Upper lobe of right lung (tissue), 1 donor: Measurements from ENCODE around the gene TSPEAR. TPM values are rescaled to one million over a fixed set of nuclear protein-coding genes. Genes with fewer than 3 reads are reported as not detected.
"Not testable (repeated sequence)": the region's sequence is repeated elsewhere in the genome, so short reads cannot be mapped to it uniquely, and the experiment has no call there.

Experiments
- ATAC-seq: fragments of 200-7000 bp; cut with Tn5 transposase; one replicate; pipeline ENCODE4 v1.9.1; 2020; ENCODE audit warnings: mild to moderate bottlenecking, moderate library complexity
- DNase-seq: peaks from one replicate; pipeline ENCODE4 v3.0.0-alpha.2; 2020
- H3K27ac ChIP-seq: fragments of 200-600 bp; one replicate; pipeline ENCODE4 v1.8.0; 2022
- H3K27me3 ChIP-seq: fragments of 200-600 bp; one replicate; pipeline ENCODE4 v1.8.0; 2022; ENCODE audit warnings: mild to moderate bottlenecking
- H3K36me3 ChIP-seq: fragments of 200-600 bp; one replicate; pipeline ENCODE4 v1.8.0; 2022
- H3K4me1 ChIP-seq: fragments of 200-600 bp; one replicate; pipeline ENCODE4 v1.8.0; 2022
- H3K4me3 ChIP-seq: fragments of 200-600 bp; one replicate; pipeline ENCODE4 v1.8.0; 2022; ENCODE audit warnings: mild to moderate bottlenecking
- H3K9me3 ChIP-seq: fragments of 200-600 bp; one replicate; pipeline ENCODE4 v1.8.0; 2022
- intact Hi-C: fragments of 100-400 bp; cut with DNase I; formaldehyde crosslinking; loops from one replicate; pipeline ENCODE4 v1.11.0; 2022
- total RNA-seq: library from RNA; stranded (reverse); fragmentation: NEBNext Ultra II Directional; extraction: Animal tissue kit (Norgen Biotek cat#: 25700); gene quantifications from one replicate; pipeline ENCODE4 v1.2.1, GENCODE V29; 2021
- TF ChIP-seq, protein P1 (sequence below): fragments of 200-600 bp; IDR thresholded peaks from one replicate; pipeline ENCODE4 v1.8.0; 2022; ENCODE audit warnings: antibody characterized with exemption
- donor health status: DM: no; HTN: yes; CAD: no; lungs with severe emphysema.

TSPEAR gene
- total RNA-seq, 1 donor from 2014 or later, result 0.23 TPM

DNA sequence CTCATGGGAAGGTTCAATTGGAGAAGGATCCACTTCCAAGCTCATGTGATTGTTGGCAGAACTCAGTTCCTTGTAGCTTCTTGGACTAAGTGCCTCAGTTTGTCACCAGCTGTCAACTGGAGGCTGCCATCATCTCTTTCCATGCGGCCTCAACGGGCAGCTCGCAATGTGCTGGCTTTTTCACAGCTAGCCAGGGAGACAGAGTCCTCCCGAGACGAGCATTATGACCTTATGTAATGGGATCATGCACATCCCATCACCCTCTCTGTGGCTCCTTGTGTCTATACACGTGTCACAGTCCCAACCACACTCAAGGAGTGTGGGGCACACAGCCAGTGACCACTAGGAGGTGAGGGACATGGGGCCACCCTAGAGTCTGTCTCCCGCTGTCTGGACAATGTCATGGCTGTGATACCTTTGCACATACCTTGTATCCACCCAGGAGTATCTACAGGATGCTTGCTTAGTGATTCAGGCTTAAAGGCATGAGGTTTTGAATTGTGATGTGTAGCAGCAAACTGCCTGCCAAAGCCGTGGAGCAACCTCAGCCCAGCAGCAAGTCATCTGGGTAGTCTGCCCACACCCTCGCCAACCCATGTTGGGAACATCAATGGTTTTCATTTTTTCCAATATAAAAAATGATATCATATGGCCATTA, 115.2 kb downstream of the TSPEAR start:
- Histone ChIP-seq H3K4me1 (peaks cover 3% of the 10 kb centered on the region), H3K36me3 (no peaks in the 10 kb centered on the region), H3K27ac (no peak overlapping the region), H3K9me3 (no peaks in the 10 kb centered on the region), H3K4me3 (no peak overlapping the region), H3K27me3 (no peaks in the 10 kb centered on the region)
- ATAC-seq (peak; percentile 33), DNase-seq (no peak)
- TF ChIP-seq, protein P1, sequence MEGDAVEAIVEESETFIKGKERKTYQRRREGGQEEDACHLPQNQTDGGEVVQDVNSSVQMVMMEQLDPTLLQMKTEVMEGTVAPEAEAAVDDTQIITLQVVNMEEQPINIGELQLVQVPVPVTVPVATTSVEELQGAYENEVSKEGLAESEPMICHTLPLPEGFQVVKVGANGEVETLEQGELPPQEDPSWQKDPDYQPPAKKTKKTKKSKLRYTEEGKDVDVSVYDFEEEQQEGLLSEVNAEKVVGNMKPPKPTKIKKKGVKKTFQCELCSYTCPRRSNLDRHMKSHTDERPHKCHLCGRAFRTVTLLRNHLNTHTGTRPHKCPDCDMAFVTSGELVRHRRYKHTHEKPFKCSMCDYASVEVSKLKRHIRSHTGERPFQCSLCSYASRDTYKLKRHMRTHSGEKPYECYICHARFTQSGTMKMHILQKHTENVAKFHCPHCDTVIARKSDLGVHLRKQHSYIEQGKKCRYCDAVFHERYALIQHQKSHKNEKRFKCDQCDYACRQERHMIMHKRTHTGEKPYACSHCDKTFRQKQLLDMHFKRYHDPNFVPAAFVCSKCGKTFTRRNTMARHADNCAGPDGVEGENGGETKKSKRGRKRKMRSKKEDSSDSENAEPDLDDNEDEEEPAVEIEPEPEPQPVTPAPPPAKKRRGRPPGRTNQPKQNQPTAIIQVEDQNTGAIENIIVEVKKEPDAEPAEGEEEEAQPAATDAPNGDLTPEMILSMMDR, result no peak
- intact Hi-C loops, result no loop called here

DNA sequence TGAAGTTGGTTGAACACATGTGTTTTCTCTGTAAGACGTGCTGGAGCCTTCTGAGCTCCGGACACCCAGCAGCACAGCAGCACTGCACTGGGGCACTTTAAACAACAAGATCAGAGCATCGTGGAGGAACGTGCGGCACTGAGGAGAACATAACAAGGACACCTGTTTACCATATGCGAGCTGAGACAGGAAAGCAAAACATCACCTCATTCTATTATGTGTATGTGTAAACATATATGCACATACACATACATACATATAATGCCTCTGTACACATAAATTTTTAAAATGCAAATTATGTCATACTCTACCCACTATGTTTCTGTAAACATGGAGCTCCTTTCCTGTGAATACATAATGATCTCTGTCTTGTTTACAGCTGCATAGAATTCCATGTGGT, 115.8 kb downstream of the TSPEAR start:
- no peaks in the 10 kb centered on the region for H3K9me3 ChIP-seq

DNA sequence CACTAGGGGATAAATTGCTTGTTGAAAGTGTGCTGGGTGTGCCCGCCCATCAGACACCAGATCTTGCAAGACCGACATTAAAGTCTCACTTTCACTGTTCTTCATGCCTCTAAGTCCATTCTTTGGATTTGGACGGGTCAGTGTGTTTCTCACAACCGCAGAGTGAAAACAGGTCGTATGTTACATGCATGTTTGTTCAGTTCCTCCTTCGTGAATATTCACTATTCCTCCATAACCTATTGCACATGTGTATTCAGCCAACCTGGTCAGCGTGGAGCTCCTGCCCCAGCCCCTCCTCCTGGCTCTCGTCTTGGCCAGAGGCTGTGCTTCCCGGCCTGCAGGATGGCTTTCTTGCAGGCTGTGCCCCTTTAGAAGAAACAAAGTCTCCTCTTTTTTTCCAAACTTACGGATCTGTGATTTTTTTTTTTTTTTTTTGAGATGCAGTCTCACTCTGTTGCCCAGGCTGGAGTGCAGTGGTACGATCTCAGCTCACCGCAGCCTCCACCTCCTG, 116.9 kb downstream of the TSPEAR start:
- Histone ChIP-seq H3K36me3 (no peaks in the 10 kb centered on the region), H3K4me1 (peaks cover 3% of the 10 kb centered on the region), H3K9me3 (no peaks in the 10 kb centered on the region), H3K4me3 (no peak overlapping the region), H3K27me3 (no peaks in the 10 kb centered on the region), H3K27ac (no peak overlapping the region)
- ATAC-seq (no peak), DNase-seq (no peak)
- intact Hi-C loops, result no loop called here
- TF ChIP-seq, protein P1, result no peak

More for the DNA sequence above, 115.8 kb downstream of the TSPEAR start:
- ATAC-seq, result no peak
- Histone ChIP-seq H3K4me1 (peaks cover 3% of the 10 kb centered on the region), H3K4me3 (no peak overlapping the region), H3K27ac (no peak overlapping the region), H3K27me3 (no peaks in the 10 kb centered on the region), H3K36me3 (no peaks in the 10 kb centered on the region)
- intact Hi-C loops, result no loop called here
- DNase-seq, result no peak
- TF ChIP-seq, protein P1, result no peak

DNA sequence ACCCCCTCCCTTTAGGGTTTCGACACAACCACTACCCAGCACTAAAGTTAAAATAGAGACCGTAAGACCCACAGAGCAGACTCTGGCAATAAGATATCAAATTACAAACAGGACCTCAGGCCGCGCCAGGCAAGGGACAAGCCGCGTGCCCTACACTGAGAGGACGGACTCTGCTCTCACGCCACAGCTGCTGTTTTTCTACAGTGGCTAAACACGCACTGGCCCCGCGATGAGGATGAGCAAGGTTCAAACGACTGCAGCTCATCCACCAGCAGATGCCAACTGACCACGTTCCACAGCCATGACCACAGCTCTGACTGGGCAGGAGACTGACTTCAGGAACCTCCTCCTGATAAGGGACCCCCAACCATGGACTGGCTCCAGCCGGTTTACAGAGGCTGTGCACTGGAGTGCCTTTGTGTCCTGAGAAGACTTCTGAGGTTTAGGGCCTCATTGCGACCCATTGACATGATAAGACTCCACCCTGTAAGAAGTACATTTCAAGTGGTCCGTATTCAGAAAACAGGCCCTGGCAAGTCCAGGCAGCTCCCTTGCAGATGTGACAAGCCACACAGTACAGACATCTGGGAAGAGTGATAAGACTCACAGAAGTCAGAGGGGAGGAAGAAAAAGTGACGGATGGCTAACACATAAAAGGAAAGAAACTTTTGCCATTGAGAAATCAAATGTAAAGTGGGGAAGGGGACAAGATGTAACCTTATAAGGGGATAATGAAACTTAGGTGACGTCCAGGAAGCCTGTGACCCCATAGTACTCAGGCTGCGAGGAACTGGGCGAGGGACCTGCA, 117.6 kb downstream of the TSPEAR start:
- no peak for ATAC-seq
- no peaks in the 10 kb centered on the region for H3K9me3 ChIP-seq
- no peak overlapping the region for H3K4me3 ChIP-seq
- H3K4me1 ChIP-seq, result peaks cover 3% of the 10 kb centered on the region
- intact Hi-C loops, result no loop called here
- no peaks in the 10 kb centered on the region for H3K27me3 ChIP-seq
- TF ChIP-seq, protein P1, result no peak
- no peaks in the 10 kb centered on the region for H3K36me3 ChIP-seq
- H3K27ac ChIP-seq, result no peak overlapping the region
- peak; percentile 37 for DNase-seq

DNA sequence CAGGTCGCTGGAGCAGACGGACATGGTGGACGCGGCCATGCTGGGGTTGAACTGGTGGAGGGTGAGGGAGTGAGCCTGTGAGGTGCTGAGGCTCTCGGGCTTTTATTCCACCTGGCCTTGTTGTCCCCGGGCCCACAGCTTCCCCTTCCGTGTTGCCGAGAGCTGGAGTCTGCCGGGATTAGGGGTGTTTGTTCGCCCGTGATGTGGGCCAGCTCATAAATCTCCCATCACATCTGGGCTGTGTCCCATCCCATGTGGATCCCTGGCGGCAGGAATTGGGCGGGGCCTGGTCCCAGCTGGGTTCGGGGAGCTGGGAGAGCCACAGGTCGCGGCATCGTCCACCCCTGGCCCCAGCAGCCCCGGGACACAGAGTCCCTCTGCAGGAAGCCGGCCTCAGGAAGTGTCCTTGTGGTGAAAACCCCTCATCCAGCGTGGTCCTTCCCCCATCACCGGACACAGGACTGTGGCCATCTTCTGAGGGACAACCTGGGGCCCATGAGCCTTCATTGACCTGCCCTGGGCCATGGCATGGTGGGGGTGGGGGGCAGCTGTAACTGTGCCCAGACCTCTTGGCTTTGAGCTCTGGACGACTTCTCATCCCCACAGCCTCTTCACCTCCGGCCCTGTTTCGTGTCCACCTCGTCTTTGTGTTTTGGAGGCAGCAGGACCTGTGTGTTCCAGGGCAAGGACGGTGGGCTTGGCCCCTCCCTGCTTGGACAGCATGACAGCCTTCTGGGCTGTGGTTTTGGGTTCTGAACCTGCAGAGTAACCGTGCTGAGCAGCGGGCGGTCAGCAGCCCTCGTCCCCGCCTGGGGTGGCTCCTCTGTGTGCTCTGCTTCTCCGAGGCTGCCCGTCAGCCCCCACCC, 118.7 kb downstream of the TSPEAR start, which contains the start of gene KRTAP10-6:
Gene KRTAP10-6, minus strand, starts transcription at position 60 of the 866 bp plus-strand sequence. Its CDS starts 21 bp downstream, at position 39.
- Histone ChIP-seq H3K27ac (no peak within 1 kb of the TSS), H3K4me3 (no peak within 1 kb of the TSS), H3K36me3 (no peaks in the 10 kb centered on the region), H3K27me3 (no peaks in the 10 kb centered on the region), H3K4me1 (peaks cover 3% of the 10 kb centered on the region), H3K9me3 (no peaks in the 10 kb centered on the region)
- ATAC-seq (no peak), DNase-seq (peak; percentile 61)
- TF ChIP-seq, protein P1, result no peak
- intact Hi-C loops, result no loop called here

DNA sequence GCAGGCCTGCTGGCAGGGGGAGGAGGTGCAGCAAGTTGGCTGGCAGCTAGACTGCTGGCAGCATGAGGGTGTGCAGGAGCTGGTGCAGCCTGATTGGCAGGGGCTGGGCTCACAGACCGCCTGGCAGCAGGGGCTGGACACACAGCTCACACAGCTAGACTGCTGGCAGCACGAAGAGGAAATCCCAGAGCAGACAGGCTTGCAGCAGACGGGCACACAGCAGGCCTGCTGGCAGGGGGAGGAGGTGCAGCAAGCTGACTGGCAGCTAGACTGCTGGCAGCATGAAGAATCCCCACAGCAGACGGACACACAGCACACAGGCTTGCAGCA, 119.6 kb downstream of the TSPEAR start:
- H3K4me3 ChIP-seq, H3K27ac ChIP-seq, intact Hi-C loops, H3K36me3 ChIP-seq, H3K4me1 ChIP-seq, H3K27me3 ChIP-seq, ATAC-seq, H3K9me3 ChIP-seq: not testable (repeated sequence)
- peak; percentile 48 for DNase-seq

DNA sequence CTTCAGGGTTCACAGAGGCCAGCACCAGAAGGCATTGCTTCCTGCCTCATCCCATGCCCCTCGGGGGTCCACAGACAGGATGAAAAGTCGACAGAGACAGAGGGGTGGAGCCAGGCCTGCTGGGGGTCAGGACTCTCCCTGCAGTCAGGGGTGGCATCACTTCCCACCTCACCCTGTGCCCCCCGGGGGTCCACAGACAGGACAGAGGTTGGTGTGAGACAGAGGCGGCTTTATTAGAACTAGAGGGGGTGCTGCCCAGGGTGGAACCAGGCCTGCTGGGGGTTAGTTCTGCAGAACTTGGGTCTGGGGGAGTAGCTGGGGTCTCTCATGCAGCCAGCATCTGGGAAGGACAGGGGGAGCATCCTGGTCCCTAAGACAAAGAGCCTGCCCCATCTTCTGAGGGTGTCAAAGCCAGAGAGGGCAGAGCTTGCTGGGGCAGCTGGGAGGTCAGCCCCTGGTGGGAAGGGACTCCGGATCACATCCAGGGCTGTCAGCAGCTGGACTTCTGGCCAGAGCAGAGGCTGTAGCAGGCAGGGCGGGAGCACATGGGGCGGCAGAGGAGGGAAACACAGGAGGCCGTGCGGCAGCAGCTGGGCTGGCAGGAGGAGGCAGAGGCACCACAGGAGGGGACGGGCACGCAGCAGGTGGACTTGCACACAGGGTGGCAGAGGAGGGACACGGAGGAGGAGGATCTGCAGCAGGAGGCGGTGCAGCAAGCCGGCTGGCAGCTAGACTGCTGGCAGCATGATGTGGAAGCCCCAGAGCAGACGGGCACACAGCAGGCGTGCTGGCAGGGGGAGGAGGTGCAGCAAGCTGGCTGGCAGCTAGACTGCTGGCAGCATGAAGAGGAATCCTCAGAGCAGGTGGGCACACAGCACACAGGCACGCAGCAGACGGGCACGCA, 120.2 kb downstream of the TSPEAR start:
- intact Hi-C loops, H3K36me3 ChIP-seq, H3K4me1 ChIP-seq, H3K4me3 ChIP-seq, H3K9me3 ChIP-seq, ATAC-seq, H3K27ac ChIP-seq, H3K27me3 ChIP-seq: not testable (repeated sequence)
- peak; percentile 50 for DNase-seq
